OCI-LY7 (cell line): Measurements from ENCODE around the gene SPAG4. TPM values are rescaled to one million over a fixed set of nuclear protein-coding genes. Genes with fewer than 3 reads are reported as not detected.

Experiments
- BruUV-seq: library from RNA; stranded (reverse); fragments of 400-500 nt; replicated peaks from 2 replicates; lab custom pipeline; 2021; lab: Mats Ljungman, UMichigan
- CTCF ChIA-PET: fragments of 300-600 bp; sonication (Branson Sonifier 250); formaldehyde crosslinking; loops from one replicate; lab custom pipeline; 2022; ENCODE audit warnings: antibody characterized with exemption; ENCODE audit not compliant: unreplicated experiment; lab: Charles Lee
- POLR2A ChIA-PET: fragments of 300-600 bp; sonication (Branson Sonifier 250); formaldehyde crosslinking; loops from one replicate; lab custom pipeline; 2022; ENCODE audit warnings: antibody characterized with exemption; lab: Charles Lee
- DNase-seq: peaks from one replicate; pipeline ENCODE4 v3.0.0-alpha.2; 2015; ENCODE audit warnings: low spot score
- H2AFZ ChIP-seq: fragments of 200-600 bp; sonication (generic), shearing (Covaris generic); 2 replicates; pipeline ENCODE4 v1.6.1; 2014; ENCODE audit warnings: mild to moderate bottlenecking, antibody characterized with exemption, low read length, moderate library complexity
- H3K27ac ChIP-seq: fragments of 200-600 bp; sonication (generic); 2 replicates; pipeline ENCODE4 v1.5.1; 2014; ENCODE audit warnings: mixed run types, low read depth, mild to moderate bottlenecking, moderate library complexity, low read length, inconsistent platforms; ENCODE audit not compliant: poor library complexity, severe bottlenecking
- H3K36me3 ChIP-seq: fragments of 200-600 bp; sonication (generic); 2 replicates; pipeline ENCODE4 v1.6.1; 2014; ENCODE audit warnings: mild to moderate bottlenecking, antibody characterized with exemption, low read length, moderate library complexity, mixed read lengths; ENCODE audit not compliant: insufficient read depth
- H3K4me1 ChIP-seq: fragments of 200-600 bp; sonication (generic); 2 replicates; pipeline ENCODE4 v1.5.1; 2014; ENCODE audit warnings: mild to moderate bottlenecking, low read length; ENCODE audit not compliant: insufficient read depth, poor library complexity, severe bottlenecking
- H3K4me2 ChIP-seq: fragments of 200-600 bp; sonication (generic); 2 replicates; pipeline ENCODE4 v1.6.1; 2014; ENCODE audit warnings: mild to moderate bottlenecking, low read length
- H3K4me3 ChIP-seq: fragments of 200-600 bp; sonication (generic); 2 replicates; pipeline ENCODE4 v1.5.1; 2014; ENCODE audit warnings: mild to moderate bottlenecking, low read depth, low read length; ENCODE audit not compliant: poor library complexity, severe bottlenecking
- H3K79me2 ChIP-seq: fragments of 200-600 bp; sonication (generic); 2 replicates; pipeline ENCODE4 v1.6.1; 2016; ENCODE audit warnings: low read depth, mild to moderate bottlenecking, low read length, moderate library complexity, mixed read lengths; ENCODE audit not compliant: insufficient read depth
- H3K9me2 ChIP-seq: fragments of 200-600 bp; sonication (generic); 2 replicates; pipeline ENCODE4 v1.6.1; 2016; ENCODE audit warnings: mild to moderate bottlenecking, low read length, mixed read lengths; ENCODE audit not compliant: insufficient read depth
- H3K9me3 ChIP-seq: fragments of 200-600 bp; sonication (generic); 2 replicates; pipeline ENCODE4 v1.6.1; 2014; ENCODE audit warnings: mild to moderate bottlenecking, mixed run types, low read length, mixed read lengths
- H4K20me1 ChIP-seq: fragments of 200-600 bp; sonication (generic); 2 replicates; pipeline ENCODE4 v1.6.1; 2014; ENCODE audit warnings: mild to moderate bottlenecking, antibody characterized with exemption, low read length, moderate library complexity, mixed read lengths; ENCODE audit not compliant: insufficient read depth
- EZH2phosphoT487 ChIP-seq: fragments of 200-600 bp; sonication (generic); IDR thresholded peaks from 2 replicates; pipeline ENCODE4 v1.6.1; 2018; ENCODE audit warnings: low read depth, borderline replicate concordance, mild to moderate bottlenecking, mixed run types, antibody characterized with exemption, low read length, moderate library complexity, mixed read lengths
- intact Hi-C: fragments of 100-400 bp; cut with micrococcal nuclease; formaldehyde crosslinking; loops from one replicate; pipeline ENCODE4 v1.10.0; 2022; ENCODE audit not compliant: unreplicated experiment
- total RNA-seq, 2 experiments: library from RNA; depleted of rRNA in 1 of 2; stranded (reverse); fragments of >200 nt in 1 of 2; shearing (Covaris generic) in 1 of 2; gene quantifications; 2 replicates each; pipeline ENCODE4 v1.2.3, GENCODE V29; 2014 to 2022
- TF ChIP-seq, protein P1 (sequence below): fragments of 200-600 bp; sonication (generic); conservative IDR thresholded peaks from 2 replicates; pipeline ENCODE4 v1.5.1; 2014; ENCODE audit warnings: mild to moderate bottlenecking, antibody characterized with exemption, low read length, moderate library complexity, mixed read lengths

SPAG4 gene
- total RNA-seq, 2 experiments from 2014 or later = 24.7 to 64.2 TPM

DNA sequence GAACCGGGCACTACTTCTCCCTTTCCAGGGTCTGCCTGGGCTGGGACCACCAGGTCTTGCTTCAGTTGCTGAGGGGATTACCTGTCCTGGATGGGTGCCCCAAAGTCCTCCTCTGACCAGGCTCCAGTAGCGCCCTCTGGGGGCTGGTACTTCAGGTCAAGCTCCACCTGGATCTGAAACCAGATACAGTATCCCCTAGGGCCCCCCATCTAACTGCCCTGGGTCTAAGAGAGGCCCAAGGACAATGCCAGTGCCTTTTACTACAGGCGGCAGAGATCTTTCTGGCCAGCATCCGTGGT, 11.2 kb upstream of the SPAG4 start:
- Histone ChIP-seq H3K9me3 (no peaks in the 10 kb centered on the region), H3K9me2 (no peaks in the 10 kb centered on the region), H3K4me2 (peak overlapping the region; percentile 68; the same call in 1 of the 2 replicates), H3K4me3 (no peak overlapping the region), H4K20me1 (no peaks in the 10 kb centered on the region), H3K27ac (no peak overlapping the region), H2AFZ (no peak overlapping the region), H3K79me2 (no peaks in the 10 kb centered on the region), H3K4me1 (peaks cover 63% of the 10 kb centered on the region), H3K36me3 (no peaks in the 10 kb centered on the region)
- POLR2A ChIA-PET = interaction anchor here (1.0 to 2.1 kb wide), 2 partner anchors 12 to 20 kb away, joined by 4 to 18 read pairs; partner anchors contain the start of gene SPAG4
- DNase-seq = peak; percentile 74
- intact Hi-C loops = loop anchor here (5.0 kb wide), 1 partner anchor 93 kb away; the partner anchor contains the start of genes NFS1 and ROMO1
- TF ChIP-seq, protein P1, sequence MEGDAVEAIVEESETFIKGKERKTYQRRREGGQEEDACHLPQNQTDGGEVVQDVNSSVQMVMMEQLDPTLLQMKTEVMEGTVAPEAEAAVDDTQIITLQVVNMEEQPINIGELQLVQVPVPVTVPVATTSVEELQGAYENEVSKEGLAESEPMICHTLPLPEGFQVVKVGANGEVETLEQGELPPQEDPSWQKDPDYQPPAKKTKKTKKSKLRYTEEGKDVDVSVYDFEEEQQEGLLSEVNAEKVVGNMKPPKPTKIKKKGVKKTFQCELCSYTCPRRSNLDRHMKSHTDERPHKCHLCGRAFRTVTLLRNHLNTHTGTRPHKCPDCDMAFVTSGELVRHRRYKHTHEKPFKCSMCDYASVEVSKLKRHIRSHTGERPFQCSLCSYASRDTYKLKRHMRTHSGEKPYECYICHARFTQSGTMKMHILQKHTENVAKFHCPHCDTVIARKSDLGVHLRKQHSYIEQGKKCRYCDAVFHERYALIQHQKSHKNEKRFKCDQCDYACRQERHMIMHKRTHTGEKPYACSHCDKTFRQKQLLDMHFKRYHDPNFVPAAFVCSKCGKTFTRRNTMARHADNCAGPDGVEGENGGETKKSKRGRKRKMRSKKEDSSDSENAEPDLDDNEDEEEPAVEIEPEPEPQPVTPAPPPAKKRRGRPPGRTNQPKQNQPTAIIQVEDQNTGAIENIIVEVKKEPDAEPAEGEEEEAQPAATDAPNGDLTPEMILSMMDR = peak; percentile 80
- no peak for TF ChIP-seq EZH2phosphoT487
- CTCF ChIA-PET = interaction anchor here (2.3 kb wide), 1 partner anchor 15 kb away, joined by 8 read pairs; no protein-coding TSS in a partner anchor
- BruUV-seq = no TSS peak

DNA sequence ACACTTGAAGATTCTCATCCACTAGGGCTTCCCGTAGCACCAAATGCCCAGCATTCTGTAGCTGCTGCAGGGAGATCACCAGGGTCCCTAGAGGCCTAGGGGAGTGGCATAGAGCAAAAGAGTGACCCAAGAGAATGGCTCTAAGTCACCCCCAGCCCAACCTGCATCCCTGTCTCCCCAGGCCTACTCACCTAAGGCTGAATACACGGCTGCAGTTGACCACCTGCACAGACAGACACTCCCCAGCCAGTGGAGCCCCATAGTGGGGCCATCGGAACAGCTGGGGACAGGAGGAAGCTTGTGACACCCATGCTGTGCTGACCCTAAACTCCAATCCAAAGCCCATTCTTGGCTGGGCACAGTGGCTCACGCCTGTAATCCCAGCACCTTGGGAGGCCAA, 9.5 kb upstream of the SPAG4 start:
- DNase-seq = no peak
- intact Hi-C loops = no loop called here
- Histone ChIP-seq H3K9me3 (no peaks in the 10 kb centered on the region), H3K79me2 (no peaks in the 10 kb centered on the region), H3K4me2 (peak overlapping the region; percentile 68), H2AFZ (no peak overlapping the region), H3K27ac (peak overlapping the region; percentile 58), H3K4me3 (no peak overlapping the region), H3K36me3 (no peaks in the 10 kb centered on the region), H3K4me1 (peaks cover 77% of the 10 kb centered on the region), H3K9me2 (no peaks in the 10 kb centered on the region), H4K20me1 (no peaks in the 10 kb centered on the region)
- no TSS peak for BruUV-seq
- ChIA-PET POLR2A (interaction anchor here (2.2 kb wide), 1 partner anchor 13 kb away, joined by 20 read pairs; no protein-coding TSS in a partner anchor), CTCF (no interaction called here)
- no peak for TF ChIP-seq EZH2phosphoT487
- TF ChIP-seq, protein P1 = no peak

DNA sequence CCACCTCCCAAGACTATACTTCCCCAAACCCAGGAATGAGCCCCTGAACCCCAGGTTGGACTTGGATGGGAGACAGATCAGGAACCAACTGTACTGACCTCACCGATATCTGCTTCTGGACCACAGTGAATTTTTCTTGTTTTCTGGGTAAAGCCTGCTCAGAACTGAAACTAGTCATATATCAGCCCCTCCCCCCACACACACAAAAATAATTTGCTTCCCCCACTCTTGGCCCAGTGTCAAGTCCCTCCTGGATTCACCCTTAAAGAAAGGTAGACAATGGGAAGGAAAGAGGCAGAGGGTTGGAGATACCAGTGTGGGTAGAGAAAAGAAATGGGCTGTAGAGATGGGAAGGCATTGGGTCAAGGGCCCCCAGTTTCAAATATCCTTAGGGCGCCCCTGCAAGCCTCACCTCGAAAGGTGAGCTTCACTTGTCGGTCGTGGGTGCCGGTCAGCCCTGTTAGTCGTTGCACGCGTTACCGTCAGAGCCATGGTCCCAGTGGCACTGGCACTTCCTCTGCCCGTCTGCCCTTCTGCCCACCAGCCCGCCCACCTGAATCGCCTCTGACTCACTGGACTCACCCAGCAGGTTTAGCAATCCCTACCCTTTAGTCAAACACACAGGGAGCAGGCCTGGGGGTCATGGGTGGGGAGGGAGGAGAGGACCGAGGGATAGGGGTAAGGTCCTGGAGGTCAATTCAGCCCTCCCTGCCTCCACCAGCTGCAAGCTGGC, 8.5 kb upstream of the SPAG4 start:
- Histone ChIP-seq H3K4me3 (peak overlapping the region; percentile 33), H2AFZ (peak overlapping the region; percentile 56; the same call in 1 of the 2 replicates), H3K4me1 (peaks cover 77% of the 10 kb centered on the region), H3K4me2 (peak overlapping the region; percentile 68), H4K20me1 (no peaks in the 10 kb centered on the region), H3K79me2 (no peaks in the 10 kb centered on the region), H3K9me3 (peaks cover 1% of the 10 kb centered on the region; the same call in 1 of the 2 replicates), H3K27ac (peak overlapping the region; percentile 58), H3K36me3 (no peaks in the 10 kb centered on the region), H3K9me2 (no peaks in the 10 kb centered on the region)
- intact Hi-C loops = no loop called here
- TF ChIP-seq, protein P1 = no peak
- DNase-seq = peak; percentile 50
- POLR2A ChIA-PET = interaction anchor here (0.6 kb wide), 2 partner anchors 65 to 578 kb away, joined by 3 to 4 read pairs; partner anchors contain the start of gene ERGIC3
- CTCF ChIA-PET = no interaction called here
- no TSS peak for BruUV-seq
